Fibroblast of lung (primary cell): ENCODE measurements around the gene BMERB1.

ENCODE experiments used
- CTCF ChIP-seq, 2 donors: IDR thresholded peaks in 1 of 2; conservative IDR thresholded peaks in 1 of 2; 1 replicate in 1 of 2; 2 replicates in 1 of 2; pipeline ENCODE4 v1.5.1; 2011 to 2012; ENCODE audit warnings: low read length in 2 of 2, control low read depth in 1 of 2, inconsistent platforms in 1 of 2, low read depth in 1 of 2, mild to moderate bottlenecking in 1 of 2
- EZH2 ChIP-seq: IDR thresholded peaks from 2 replicates; pipeline ENCODE4 v1.5.1; 2012; ENCODE audit warnings: low read length, control low read depth, mild to moderate bottlenecking; ENCODE audit errors: missing control alignments

DNA sequence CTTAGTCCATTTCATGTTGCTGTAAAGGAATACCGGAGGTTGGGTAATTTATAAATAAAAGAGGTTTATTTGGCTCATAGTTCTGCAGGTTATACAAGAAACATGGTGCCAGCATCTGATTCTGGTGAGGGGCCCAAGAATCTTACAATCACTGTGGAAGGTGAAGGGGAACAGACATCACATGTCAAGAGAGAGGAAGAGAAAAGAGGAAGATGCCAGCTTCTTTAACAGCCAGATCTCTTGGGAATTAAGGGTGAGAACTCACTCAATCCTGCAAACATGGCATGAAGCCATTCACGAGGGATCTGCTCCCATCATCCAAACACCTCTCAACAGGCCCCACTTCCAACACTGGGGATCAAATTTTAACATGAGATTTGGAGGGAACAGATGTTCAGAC is 49.5 kb downstream of the BMERB1 start:
- TF ChIP-seq CTCF (conservative IDR thresholded peaks at IDR 0.05 in 1 of 2, IDR thresholded peaks at IDR 0.05 in 1 of 2; ENCODE audit: low read depth in 1 of 2, low read length in 2 of 2), result no peak
- TF ChIP-seq EZH2, result no peak
